Kidney (tissue), 14 donors: ENCODE measurements around the gene GABARAPL2. TPM values are rescaled to one million over a fixed set of nuclear protein-coding genes. Genes with fewer than 3 reads are reported as not detected.
A peak's percentile ranks its signal among the peaks of the same experiment; 100 is the strongest.

ENCODE experiments used
- DNase-seq, 5 donors: peaks; one replicate each; pipeline ENCODE4 v3.0.0-alpha.2; 2013 to 2020
- FAIRE-seq: peaks from 2 replicates; lab custom pipeline; 2012; peaks lifted over from hg19 to GRCh38; lab: Jason Lieb, UNC
- H3K27ac ChIP-seq, 2 donors: one replicate each; pipeline ENCODE4 v1.7.0; 2013; ENCODE audit warnings: low read depth in 2 of 2, low read length in 2 of 2, inconsistent platforms in 1 of 2
- H3K27me3 ChIP-seq: one replicate; pipeline ENCODE4 v1.7.1; 2013; ENCODE audit warnings: low read length, inconsistent platforms; ENCODE audit not compliant: control insufficient read depth, insufficient read depth
- H3K36me3 ChIP-seq, 3 donors: one replicate each; pipeline versions ENCODE4 v1.7.0 to v1.7.1; 2013; ENCODE audit warnings: low read length in 3 of 3, control low read depth in 1 of 3, inconsistent platforms in 1 of 3; ENCODE audit not compliant: insufficient read depth in 3 of 3, control insufficient read depth in 2 of 3
- H3K4me1 ChIP-seq, 3 donors: one replicate each; pipeline versions ENCODE4 v1.7.0 to v1.7.1; 2013; ENCODE audit warnings: low read length in 3 of 3, inconsistent platforms in 1 of 3, low read depth in 1 of 3; ENCODE audit not compliant: control insufficient read depth in 2 of 3, insufficient read depth in 2 of 3
- H3K4me3 ChIP-seq, 3 donors: one replicate each; pipeline versions ENCODE4 v1.7.0 to v1.8.1; 2013; ENCODE audit warnings: low read length in 3 of 3, control low read depth in 1 of 3, inconsistent platforms in 1 of 3
- H3K9ac ChIP-seq, 3 donors: one replicate each; pipeline versions ENCODE4 v1.7.0 to v1.7.1; 2013; ENCODE audit warnings: low read length in 3 of 3, control low read depth in 1 of 3, inconsistent platforms in 1 of 3
- H3K9me3 ChIP-seq, 3 donors: one replicate each; pipeline versions ENCODE4 v1.7.0 to v1.7.1; 2013; ENCODE audit warnings: low read length in 3 of 3, control low read depth in 1 of 3, inconsistent platforms in 1 of 3; ENCODE audit not compliant: control insufficient read depth in 2 of 3, insufficient read depth in 1 of 3
- intact Hi-C: fragments of 100-400 bp; cut with DNase I; formaldehyde crosslinking; loops from one replicate; pipeline ENCODE4 v1.11.1; 2022
- polyA plus RNA-seq: library from polyadenylated mRNA; stranded (reverse); fragments of 350-450 nt; fragmentation: Illumina TruSeq; extraction: RNeasy Lipid Tissue Mini Kit (QIAGEN cat#74804); gene quantifications from one replicate; pipeline ENCODE4 v1.2.3, GENCODE V29; 2014; ENCODE audit warnings: low read depth, low replicate concordance; ENCODE audit not compliant: insufficient read depth
- total RNA-seq: library from RNA; stranded (reverse); fragmentation: NEBNext Ultra II Directional; extraction: Animal tissue kit (Norgen Biotek cat#: 25700); gene quantifications from one replicate; pipeline ENCODE4 v1.2.1, GENCODE V29; 2021
- TF ChIP-seq, protein P1 (sequence below): IDR thresholded peaks from 3 replicates; pipeline ENCODE4 v1.5.1; 2012; ENCODE audit warnings: mild to moderate bottlenecking, moderate library complexity, borderline replicate concordance; ENCODE audit not compliant: insufficient read depth; ENCODE audit errors: extremely low read depth
- donor health status: control.
- donor health status: control.
- donor health status: control.
- donor health status: control.
- donor health status: control.
- donor health status: DM: yes; HTN: yes; CAD: no.
- donor health status: Normal renal cell carcinoma (clear cell type).

Gene GABARAPL2
- total and polyA plus RNA-seq, 2 donors from 2014 or later, result 116 to 247 TPM

DNA sequence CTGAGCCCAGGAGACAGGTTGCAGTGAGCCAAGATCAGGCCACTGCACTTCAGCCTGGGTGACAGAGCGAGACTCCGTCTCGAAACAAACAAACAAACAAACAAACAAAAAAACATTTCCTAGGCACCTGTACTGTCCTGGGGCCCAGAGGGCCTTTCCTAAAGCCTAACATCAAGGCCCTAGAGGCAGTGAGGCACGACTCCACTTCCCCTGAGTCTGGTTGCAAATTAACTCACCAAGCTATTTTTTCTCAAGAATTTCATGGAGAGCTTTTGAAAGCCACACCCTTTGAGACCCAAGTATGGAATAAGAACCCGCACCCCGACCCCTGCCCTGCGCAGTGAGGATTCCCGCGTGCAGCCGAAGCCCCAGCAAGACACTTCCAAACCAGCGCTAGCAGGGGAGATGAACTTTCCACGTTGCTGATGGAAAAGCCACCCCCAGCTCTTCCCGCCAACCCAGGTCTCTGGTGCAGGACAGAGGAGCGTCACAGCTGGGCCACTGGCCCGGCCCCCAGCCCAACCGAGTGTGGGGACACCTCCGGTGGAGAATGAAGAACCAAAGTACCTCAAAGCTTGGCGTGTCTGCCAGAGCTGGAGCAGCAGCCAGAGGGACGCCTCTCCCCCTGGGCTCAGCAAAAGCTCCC is 31.5 kb upstream of the GABARAPL2 start:
- Histone ChIP-seq H3K27ac (no peak overlapping the region), H3K9me3 (no peaks in the 10 kb centered on the region), H3K9ac (no peak overlapping the region), H3K4me3 (no peak overlapping the region), H3K36me3 (no peaks in the 10 kb centered on the region), H3K4me1 (no peaks in the 10 kb centered on the region), H3K27me3 (no peaks in the 10 kb centered on the region)
- intact Hi-C loops, result no loop called here
- FAIRE-seq (no peak), DNase-seq (peak in 4 of 5 donors; percentile 15 to 65 (median 52))
- TF ChIP-seq, protein P1, sequence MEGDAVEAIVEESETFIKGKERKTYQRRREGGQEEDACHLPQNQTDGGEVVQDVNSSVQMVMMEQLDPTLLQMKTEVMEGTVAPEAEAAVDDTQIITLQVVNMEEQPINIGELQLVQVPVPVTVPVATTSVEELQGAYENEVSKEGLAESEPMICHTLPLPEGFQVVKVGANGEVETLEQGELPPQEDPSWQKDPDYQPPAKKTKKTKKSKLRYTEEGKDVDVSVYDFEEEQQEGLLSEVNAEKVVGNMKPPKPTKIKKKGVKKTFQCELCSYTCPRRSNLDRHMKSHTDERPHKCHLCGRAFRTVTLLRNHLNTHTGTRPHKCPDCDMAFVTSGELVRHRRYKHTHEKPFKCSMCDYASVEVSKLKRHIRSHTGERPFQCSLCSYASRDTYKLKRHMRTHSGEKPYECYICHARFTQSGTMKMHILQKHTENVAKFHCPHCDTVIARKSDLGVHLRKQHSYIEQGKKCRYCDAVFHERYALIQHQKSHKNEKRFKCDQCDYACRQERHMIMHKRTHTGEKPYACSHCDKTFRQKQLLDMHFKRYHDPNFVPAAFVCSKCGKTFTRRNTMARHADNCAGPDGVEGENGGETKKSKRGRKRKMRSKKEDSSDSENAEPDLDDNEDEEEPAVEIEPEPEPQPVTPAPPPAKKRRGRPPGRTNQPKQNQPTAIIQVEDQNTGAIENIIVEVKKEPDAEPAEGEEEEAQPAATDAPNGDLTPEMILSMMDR, result no peak

DNA sequence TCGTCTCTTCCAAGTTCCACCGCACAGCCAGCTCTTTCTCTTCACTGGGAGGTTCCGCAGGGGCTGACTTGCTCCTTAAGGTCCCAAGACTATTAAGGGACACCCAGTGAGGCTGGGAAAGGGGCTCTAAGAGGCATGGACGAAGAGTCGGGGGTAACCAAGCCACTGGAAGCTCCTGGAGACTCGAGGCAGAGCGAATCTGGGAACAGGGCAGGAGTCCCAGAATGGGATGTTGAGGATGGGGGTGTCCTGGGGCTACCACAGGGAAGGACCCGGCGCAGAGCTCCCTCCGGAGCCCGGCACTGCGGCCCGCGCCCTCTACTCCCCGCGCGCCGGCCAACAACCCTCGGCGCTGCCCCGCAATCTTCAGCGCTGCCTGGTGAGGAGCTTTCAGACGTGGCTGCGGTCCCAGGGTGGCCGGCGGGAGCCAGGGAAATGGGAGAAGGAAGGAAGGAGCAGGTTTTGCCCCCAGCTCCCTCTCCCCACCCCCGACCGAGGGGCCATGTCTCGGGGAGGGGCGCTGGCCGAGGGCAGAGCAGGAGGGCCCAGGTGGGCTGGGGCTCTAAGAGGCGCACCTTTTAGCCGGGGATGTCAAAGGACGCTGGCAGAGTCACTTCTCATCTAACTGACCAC is 30.9 kb upstream of the GABARAPL2 start:
- Histone ChIP-seq H3K27me3 (no peaks in the 10 kb centered on the region), H3K36me3 (no peaks in the 10 kb centered on the region), H3K27ac (no peak overlapping the region), H3K4me3 (no peak overlapping the region), H3K4me1 (no peaks in the 10 kb centered on the region), H3K9ac (no peak overlapping the region), H3K9me3 (no peaks in the 10 kb centered on the region)
- DNase-seq (peak in 2 of 5 donors; percentile 19 to 68), FAIRE-seq (no peak)
- TF ChIP-seq, protein P1, result no peak
- intact Hi-C loops, result no loop called here

DNA sequence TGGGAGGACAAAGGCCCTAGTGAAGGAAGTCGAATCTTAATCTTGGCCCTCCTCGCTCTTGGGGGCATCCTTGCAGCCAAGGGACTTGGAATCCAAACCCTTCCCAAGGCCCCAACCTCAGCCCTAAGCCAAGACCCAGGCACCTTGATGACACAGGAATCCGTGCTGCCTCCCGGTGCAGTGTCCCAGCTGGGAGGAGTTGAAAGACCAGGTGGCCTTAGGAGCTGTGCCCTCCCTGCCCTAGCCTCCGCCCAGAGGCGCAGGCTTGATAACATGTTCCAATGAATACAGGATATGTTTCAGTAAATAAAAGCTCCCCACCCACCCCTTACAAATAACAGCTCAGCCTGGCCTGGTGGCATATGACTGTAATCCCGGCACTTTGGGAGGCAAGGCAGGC is 30.3 kb upstream of the GABARAPL2 start, which contains the start of gene CHST5:
TSS of gene CHST5 (minus strand) at position 208 of the 400 bp plus-strand sequence. CDS start 5,724 bp downstream, outside the sequence.
- no peak within 1 kb of the TSS for H3K27ac ChIP-seq
- no peaks in the 10 kb centered on the region for H3K36me3 ChIP-seq
- FAIRE-seq (no peak), DNase-seq (no peak)
- H3K4me1 ChIP-seq, result no peaks in the 10 kb centered on the region
- TF ChIP-seq, protein P1, result no peak
- H3K27me3 ChIP-seq, result no peaks in the 10 kb centered on the region
- intact Hi-C loops, result no loop called here
- H3K9ac ChIP-seq, result no peak within 1 kb of the TSS
- no peaks in the 10 kb centered on the region for H3K9me3 ChIP-seq
- no peak within 1 kb of the TSS for H3K4me3 ChIP-seq
